ENCODE measurements around the gene SPRED3.
"Not testable (repeated sequence)": the region's sequence is repeated elsewhere in the genome, so short reads cannot be mapped to it uniquely, and the experiment has no call there.

Gene SPRED3

GRCh38 chr19:38402623-38402966, 14.1 kb downstream of the SPRED3 start:
- DNase-seq (ENCODE audit: low read depth), result no peak
- no peak for TF ChIP-seq CTCF (IDR thresholded peaks at IDR 0.05; ENCODE audit: low read depth, low read length, missing control alignments)
- H3K4me3 ChIP-seq (ENCODE audit: low read depth, low read length), result peak overlapping the region; percentile 41

GRCh38 chr19:38402967-38403674, 14.6 kb downstream of the SPRED3 start, which contains the start of gene FAM98C:
Gene FAM98C, plus strand, starts transcription at chr19:38403093. Its CDS starts 61 bp downstream, at chr19:38403154.
- TF ChIP-seq CTCF (IDR thresholded peaks at IDR 0.05; ENCODE audit: low read depth, low read length, missing control alignments), result peak; percentile 85
- H3K4me3 ChIP-seq (ENCODE audit: low read depth, low read length), result peak within 1 kb of the TSS; percentile 75
- DNase-seq (ENCODE audit: low read depth), result peak; percentile 85

- TF ChIP-seq CTCF (IDR thresholded peaks at IDR 0.05; ENCODE audit: low read depth, low read length, missing control alignments), result no peak
- DNase-seq (ENCODE audit: low read depth), result no peak
- H3K4me3 ChIP-seq (ENCODE audit: low read depth, low read length), result no peak overlapping the region
Measured at GRCh38 chr19:38404858-38405257, 16.4 kb downstream of the SPRED3 start.

- TF ChIP-seq CTCF (IDR thresholded peaks at IDR 0.05; ENCODE audit: low read depth, low read length, missing control alignments), result no peak
- DNase-seq (ENCODE audit: low read depth), result no peak
- no peak overlapping the region for H3K4me3 ChIP-seq (ENCODE audit: low read depth, low read length)
Measured at GRCh38 chr19:38405276-38405675, 16.8 kb downstream of the SPRED3 start.

GRCh38 chr19:38409631-38410133, 21.2 kb downstream of the SPRED3 start:
- no peak overlapping the region for H3K4me3 ChIP-seq (ENCODE audit: low read depth, low read length)
- no peak for DNase-seq (ENCODE audit: low read depth)
- no peak for TF ChIP-seq CTCF (IDR thresholded peaks at IDR 0.05; ENCODE audit: low read depth, low read length, missing control alignments)

GRCh38 chr19:38410407-38410806, 21.9 kb downstream of the SPRED3 start:
- not testable (repeated sequence) for H3K4me3 ChIP-seq (ENCODE audit: low read depth, low read length); DNase-seq (ENCODE audit: low read depth)

GRCh38 chr19:38411041-38411712, 22.7 kb downstream of the SPRED3 start:
- DNase-seq (ENCODE audit: low read depth), result no peak
- H3K4me3 ChIP-seq (ENCODE audit: low read depth, low read length), result no peak overlapping the region
- no peak for TF ChIP-seq CTCF (IDR thresholded peaks at IDR 0.05; ENCODE audit: low read depth, low read length, missing control alignments)

GRCh38 chr19:38411898-38412297, 23.4 kb downstream of the SPRED3 start:
- H3K4me3 ChIP-seq (ENCODE audit: low read depth, low read length); DNase-seq (ENCODE audit: low read depth): not testable (repeated sequence)

Data from GM12864 (cell line).